OCI-LY1 (cell line): ENCODE measurements around the gene ABLIM2.

Experiments
- H2AFZ ChIP-seq: fragments of 200-600 bp; sonication (generic), shearing (Covaris generic); 2 replicates; pipeline ENCODE4 v1.6.0; 2014; ENCODE audit warnings: antibody characterized with exemption, mild to moderate bottlenecking, low read length
- H3F3A ChIP-seq: fragments of 200-600 bp; sonication (generic), shearing (Covaris generic); 2 replicates; pipeline ENCODE4 v1.6.0; 2014; ENCODE audit warnings: mild to moderate bottlenecking, antibody characterized with exemption, low read length, moderate library complexity; ENCODE audit not compliant: insufficient read depth
- H3K27ac ChIP-seq: fragments of 200-600 bp; sonication (generic); 2 replicates; pipeline ENCODE4 v1.5.1; 2014; ENCODE audit warnings: low read length, mixed run types, mild to moderate bottlenecking, low read depth; ENCODE audit not compliant: poor library complexity, severe bottlenecking
- H3K27me3 ChIP-seq: fragments of 200-600 bp; sonication (generic); 2 replicates; pipeline ENCODE4 v1.6.0; 2014; ENCODE audit warnings: antibody characterized with exemption, mild to moderate bottlenecking, low read length, moderate library complexity; ENCODE audit not compliant: insufficient read depth
- H3K36me3 ChIP-seq: fragments of 200-600 bp; sonication (generic); 2 replicates; pipeline ENCODE4 v1.6.1; 2014; ENCODE audit warnings: mild to moderate bottlenecking, antibody characterized with exemption, low read length, moderate library complexity, mixed read lengths; ENCODE audit not compliant: insufficient read depth
- H3K4me1 ChIP-seq: fragments of 200-600 bp; sonication (generic); 2 replicates; pipeline ENCODE4 v1.5.1; 2014; ENCODE audit warnings: mild to moderate bottlenecking, low read length, moderate library complexity; ENCODE audit not compliant: insufficient read depth, severe bottlenecking
- H3K4me2 ChIP-seq: fragments of 200-600 bp; sonication (generic), shearing (Covaris generic); 2 replicates; pipeline ENCODE4 v1.6.1; 2014; ENCODE audit warnings: low read length
- H3K4me3 ChIP-seq: fragments of 200-600 bp; sonication (generic); 2 replicates; pipeline ENCODE4 v1.5.1; 2014; ENCODE audit warnings: low read length, low read depth, mild to moderate bottlenecking, mixed read lengths; ENCODE audit not compliant: poor library complexity, severe bottlenecking
- H3K79me2 ChIP-seq: fragments of 200-600 bp; shearing (Covaris generic); 2 replicates; pipeline ENCODE4 v1.6.1; 2016; ENCODE audit warnings: mixed run types, low read length, mixed read lengths; ENCODE audit not compliant: insufficient read depth
- H3K9ac ChIP-seq: fragments of 200-600 bp; sonication (generic), shearing (Covaris generic); 2 replicates; pipeline ENCODE4 v1.6.1; 2014; ENCODE audit warnings: mild to moderate bottlenecking, low read length, mixed read lengths
- H3K9me2 ChIP-seq: fragments of 200-600 bp; sonication (generic), shearing (Covaris generic); 2 replicates; pipeline ENCODE4 v1.6.1; 2014; ENCODE audit warnings: low read depth, mild to moderate bottlenecking, low read length, mixed read lengths
- H3K9me3 ChIP-seq: fragments of 200-600 bp; shearing (Covaris generic); 2 replicates; pipeline ENCODE4 v1.6.1; 2014; ENCODE audit warnings: low read length, mixed read lengths
- H4K20me1 ChIP-seq: fragments of 200-600 bp; sonication (generic), shearing (Covaris generic); 2 replicates; pipeline ENCODE4 v1.6.0; 2016; ENCODE audit warnings: mild to moderate bottlenecking, low read length; ENCODE audit not compliant: insufficient read depth
- EZH2 ChIP-seq: fragments of 200-600 bp; sonication (generic), shearing (Covaris generic); IDR thresholded peaks from 2 replicates; pipeline ENCODE4 v1.8.0; 2017; ENCODE audit warnings: borderline replicate concordance, mixed run types, mild to moderate bottlenecking, antibody characterized with exemption, low read length, moderate library complexity, mixed read lengths
- TF ChIP-seq, protein P1 (sequence below): fragments of 200-600 bp; sonication (generic), shearing (Covaris generic); IDR thresholded peaks from 2 replicates; pipeline ENCODE4 v1.5.1; 2017; ENCODE audit warnings: mild to moderate bottlenecking, antibody characterized with exemption, low read length, moderate library complexity, mixed read lengths

Gene ABLIM2

DNA sequence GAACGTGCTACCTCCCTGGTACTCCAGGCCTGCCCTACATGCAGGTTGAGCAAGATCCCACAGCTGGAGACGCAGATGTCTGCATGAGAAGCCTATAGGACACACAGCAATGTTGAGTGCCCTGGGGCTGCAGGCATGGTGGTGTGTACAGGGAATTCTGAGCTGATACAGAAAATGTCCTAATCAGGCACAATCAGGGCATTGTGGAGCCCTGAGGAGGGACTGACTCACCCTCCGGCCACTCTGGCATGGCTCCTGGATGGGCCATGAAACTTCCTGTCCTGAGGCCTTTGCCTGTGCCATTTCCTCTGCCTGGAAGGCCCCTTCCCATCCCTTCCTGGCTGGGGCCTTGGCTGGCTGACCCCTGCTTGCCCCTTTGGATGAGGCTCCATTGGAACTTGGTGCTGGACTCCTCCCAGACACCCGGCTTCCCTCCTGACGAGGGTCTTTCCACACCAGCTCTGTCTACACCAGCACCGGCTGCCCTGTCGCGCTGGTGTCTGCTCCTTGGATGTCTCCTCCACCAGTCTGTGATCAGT, 202.3 kb downstream of the ABLIM2 start:
- TF ChIP-seq, protein P1, sequence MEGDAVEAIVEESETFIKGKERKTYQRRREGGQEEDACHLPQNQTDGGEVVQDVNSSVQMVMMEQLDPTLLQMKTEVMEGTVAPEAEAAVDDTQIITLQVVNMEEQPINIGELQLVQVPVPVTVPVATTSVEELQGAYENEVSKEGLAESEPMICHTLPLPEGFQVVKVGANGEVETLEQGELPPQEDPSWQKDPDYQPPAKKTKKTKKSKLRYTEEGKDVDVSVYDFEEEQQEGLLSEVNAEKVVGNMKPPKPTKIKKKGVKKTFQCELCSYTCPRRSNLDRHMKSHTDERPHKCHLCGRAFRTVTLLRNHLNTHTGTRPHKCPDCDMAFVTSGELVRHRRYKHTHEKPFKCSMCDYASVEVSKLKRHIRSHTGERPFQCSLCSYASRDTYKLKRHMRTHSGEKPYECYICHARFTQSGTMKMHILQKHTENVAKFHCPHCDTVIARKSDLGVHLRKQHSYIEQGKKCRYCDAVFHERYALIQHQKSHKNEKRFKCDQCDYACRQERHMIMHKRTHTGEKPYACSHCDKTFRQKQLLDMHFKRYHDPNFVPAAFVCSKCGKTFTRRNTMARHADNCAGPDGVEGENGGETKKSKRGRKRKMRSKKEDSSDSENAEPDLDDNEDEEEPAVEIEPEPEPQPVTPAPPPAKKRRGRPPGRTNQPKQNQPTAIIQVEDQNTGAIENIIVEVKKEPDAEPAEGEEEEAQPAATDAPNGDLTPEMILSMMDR = no peak
- no peak for TF ChIP-seq EZH2
- no peaks in the 10 kb centered on the region for H3K36me3 ChIP-seq
- H3K9me3 ChIP-seq = no peaks in the 10 kb centered on the region
- no peaks in the 10 kb centered on the region for H3K4me1 ChIP-seq
- H3K4me3 ChIP-seq = no peak overlapping the region
- H4K20me1 ChIP-seq = no peaks in the 10 kb centered on the region
- H2AFZ ChIP-seq = no peak overlapping the region
- no peak overlapping the region for H3K27ac ChIP-seq
- H3F3A ChIP-seq = no peaks in the 10 kb centered on the region
- no peaks in the 10 kb centered on the region for H3K9me2 ChIP-seq
- H3K9ac ChIP-seq = no peak overlapping the region
- H3K4me2 ChIP-seq = no peak overlapping the region
- H3K27me3 ChIP-seq = no peaks in the 10 kb centered on the region
- no peaks in the 10 kb centered on the region for H3K79me2 ChIP-seq

GRCh38 chr4:7955393-7955792, 203.2 kb downstream of the ABLIM2 start:
- Histone ChIP-seq H3K27me3 (no peaks in the 10 kb centered on the region), H3K9ac (no peak overlapping the region), H3K9me2 (no peaks in the 10 kb centered on the region), H3K27ac (no peak overlapping the region), H3K9me3 (no peaks in the 10 kb centered on the region), H3K4me1 (no peaks in the 10 kb centered on the region), H3F3A (no peaks in the 10 kb centered on the region), H2AFZ (no peak overlapping the region), H3K79me2 (no peaks in the 10 kb centered on the region), H3K4me3 (no peak overlapping the region), H3K36me3 (no peaks in the 10 kb centered on the region), H4K20me1 (no peaks in the 10 kb centered on the region), H3K4me2 (no peak overlapping the region)
- TF ChIP-seq, protein P1 = no peak
- no peak for TF ChIP-seq EZH2

- H3K79me2 ChIP-seq = no peaks in the 10 kb centered on the region
These were observed 206.0 kb downstream of the ABLIM2 start for GRCh38 chr4:7952615-7953014.

More at GRCh38 chr4:7952615-7953014, 206.0 kb downstream of the ABLIM2 start:
- Histone ChIP-seq H3K4me3 (no peak overlapping the region), H2AFZ (no peak overlapping the region), H3K27ac (no peak overlapping the region), H3K4me2 (no peak overlapping the region), H3K9me2 (no peaks in the 10 kb centered on the region), H3K9me3 (no peaks in the 10 kb centered on the region), H3F3A (no peaks in the 10 kb centered on the region), H3K36me3 (no peaks in the 10 kb centered on the region), H4K20me1 (no peaks in the 10 kb centered on the region), H3K9ac (no peak overlapping the region), H3K4me1 (no peaks in the 10 kb centered on the region), H3K27me3 (no peaks in the 10 kb centered on the region)
- TF ChIP-seq EZH2 = no peak
- TF ChIP-seq, protein P1 = no peak
